ENCODE data around the gene FNDC3B. TPM values are rescaled to one million over a fixed set of nuclear protein-coding genes. Genes with fewer than 3 reads are reported as not detected.

Gene FNDC3B
- total and polyA plus RNA-seq, 4 donors: 13.3 to 175 (median 100) TPM

DNA sequence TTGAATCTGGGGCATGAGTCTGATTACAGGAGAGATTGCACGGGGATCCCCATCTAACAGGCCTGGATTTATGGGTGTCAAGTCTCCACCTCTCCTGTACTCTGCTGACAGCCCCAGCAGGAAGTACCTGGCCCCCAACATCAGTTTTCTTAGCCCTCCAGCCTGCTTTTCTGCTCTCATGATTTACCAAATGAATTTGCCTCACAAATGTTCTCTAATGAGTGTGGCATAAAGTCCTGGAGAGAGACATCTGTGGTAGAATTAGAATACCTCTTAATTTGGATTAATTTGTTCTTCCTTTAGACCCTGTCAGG lies 60.1 kb downstream of the FNDC3B start:
- Histone ChIP-seq H3K27me3 (ENCODE audit: control insufficient read depth in 3 of 3, insufficient read depth in 3 of 3, low read length in 2 of 3) (no peaks in the 10 kb centered on the region), H3K36me3 (ENCODE audit: control insufficient read depth in 4 of 4, insufficient read depth in 4 of 4, low read length in 4 of 4) (no peaks in the 10 kb centered on the region), H3K4me1 (ENCODE audit: control insufficient read depth in 5 of 5, insufficient read depth in 5 of 5, low read length in 5 of 5) (peaks cover 6 to 29% (median 10%) of the 10 kb centered on the region in 5 donors), H3K27ac (ENCODE audit: low read depth in 1 of 2, low read length in 1 of 2) (peak overlapping the region in 1 of 2 donors; percentile 33), H3K9ac (ENCODE audit: insufficient read depth in 1 of 2, low read length in 2 of 2) (no peak overlapping the region), H3K4me3 (no peak overlapping the region), H3K9me3 (ENCODE audit: control insufficient read depth in 4 of 4, insufficient read depth in 3 of 4, low read length in 3 of 4) (no peaks in the 10 kb centered on the region)
- TF ChIP-seq, protein P1, sequence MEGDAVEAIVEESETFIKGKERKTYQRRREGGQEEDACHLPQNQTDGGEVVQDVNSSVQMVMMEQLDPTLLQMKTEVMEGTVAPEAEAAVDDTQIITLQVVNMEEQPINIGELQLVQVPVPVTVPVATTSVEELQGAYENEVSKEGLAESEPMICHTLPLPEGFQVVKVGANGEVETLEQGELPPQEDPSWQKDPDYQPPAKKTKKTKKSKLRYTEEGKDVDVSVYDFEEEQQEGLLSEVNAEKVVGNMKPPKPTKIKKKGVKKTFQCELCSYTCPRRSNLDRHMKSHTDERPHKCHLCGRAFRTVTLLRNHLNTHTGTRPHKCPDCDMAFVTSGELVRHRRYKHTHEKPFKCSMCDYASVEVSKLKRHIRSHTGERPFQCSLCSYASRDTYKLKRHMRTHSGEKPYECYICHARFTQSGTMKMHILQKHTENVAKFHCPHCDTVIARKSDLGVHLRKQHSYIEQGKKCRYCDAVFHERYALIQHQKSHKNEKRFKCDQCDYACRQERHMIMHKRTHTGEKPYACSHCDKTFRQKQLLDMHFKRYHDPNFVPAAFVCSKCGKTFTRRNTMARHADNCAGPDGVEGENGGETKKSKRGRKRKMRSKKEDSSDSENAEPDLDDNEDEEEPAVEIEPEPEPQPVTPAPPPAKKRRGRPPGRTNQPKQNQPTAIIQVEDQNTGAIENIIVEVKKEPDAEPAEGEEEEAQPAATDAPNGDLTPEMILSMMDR (IDR thresholded peaks at IDR 0.05; ENCODE audit: control extremely low read depth, extremely low read depth): no peak
- 28 to 30% methylated on average over 1 of the region's 1 CpG for WGBS, 2 donors
- ATAC-seq (ENCODE audit: insufficient read depth, low FRiP score) (no peak), DNase-seq (no peak)

DNA sequence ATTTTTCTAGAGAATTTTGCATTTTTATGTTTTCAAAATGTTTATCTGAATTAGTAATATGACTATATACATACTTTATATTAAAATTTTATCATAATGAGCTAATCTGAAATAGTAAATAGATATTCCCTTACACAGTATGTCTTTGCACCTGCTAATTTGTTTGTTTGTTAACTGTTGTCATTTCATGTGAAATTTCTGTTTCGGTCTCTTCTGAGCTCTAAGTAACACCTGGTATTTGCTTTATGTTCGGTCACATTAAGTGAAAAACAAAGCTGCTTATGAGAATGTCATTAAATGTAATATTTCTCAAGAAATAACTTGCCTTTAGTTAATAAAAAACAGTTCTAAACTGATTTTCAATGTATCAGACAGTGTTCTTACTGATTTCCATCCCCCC lies 61.1 kb downstream of the FNDC3B start:
- H3K4me3 ChIP-seq: no peak overlapping the region
- H3K27ac ChIP-seq (ENCODE audit: low read depth in 1 of 2, low read length in 1 of 2): no peak overlapping the region
- ATAC-seq (ENCODE audit: insufficient read depth, low FRiP score): no peak
- no peaks in the 10 kb centered on the region for H3K9me3 ChIP-seq (ENCODE audit: control insufficient read depth in 4 of 4, insufficient read depth in 3 of 4, low read length in 3 of 4)
- peaks cover 5 to 36% (median 12%) of the 10 kb centered on the region in 5 donors for H3K4me1 ChIP-seq (ENCODE audit: control insufficient read depth in 5 of 5, insufficient read depth in 5 of 5, low read length in 5 of 5)
- H3K27me3 ChIP-seq (ENCODE audit: control insufficient read depth in 3 of 3, insufficient read depth in 3 of 3, low read length in 2 of 3): no peaks in the 10 kb centered on the region
- no peaks in the 10 kb centered on the region for H3K36me3 ChIP-seq (ENCODE audit: control insufficient read depth in 4 of 4, insufficient read depth in 4 of 4, low read length in 4 of 4)
- no peak for DNase-seq
- TF ChIP-seq, protein P1 (IDR thresholded peaks at IDR 0.05; ENCODE audit: control extremely low read depth, extremely low read depth): no peak
- 89 to 95% methylated on average over 2 of the region's 2 CpGs for WGBS, 2 donors
- H3K9ac ChIP-seq (ENCODE audit: insufficient read depth in 1 of 2, low read length in 2 of 2): no peak overlapping the region

DNA sequence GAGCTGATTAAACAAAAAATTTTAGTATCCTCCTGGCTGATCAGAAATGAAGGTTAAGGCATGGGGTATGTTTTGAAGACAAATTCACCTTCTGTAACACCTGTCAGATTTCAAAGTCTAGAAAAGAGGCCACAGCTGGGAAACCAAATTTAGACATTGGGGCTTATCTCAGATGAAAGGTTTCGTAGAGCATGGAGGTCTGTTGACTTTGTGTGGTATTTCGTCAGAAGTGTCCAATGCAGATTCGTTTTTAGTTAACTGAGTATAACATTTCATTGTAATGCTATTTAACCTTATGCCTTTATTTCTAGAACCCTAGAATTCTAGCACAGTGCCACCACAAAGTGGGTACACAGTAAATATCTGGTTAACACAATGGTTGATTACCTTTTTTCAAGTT lies 61.7 kb downstream of the FNDC3B start:
- Histone ChIP-seq H3K4me3 (no peak overlapping the region), H3K27me3 (ENCODE audit: control insufficient read depth in 3 of 3, insufficient read depth in 3 of 3, low read length in 2 of 3) (no peaks in the 10 kb centered on the region), H3K4me1 (ENCODE audit: control insufficient read depth in 5 of 5, insufficient read depth in 5 of 5, low read length in 5 of 5) (peaks cover 6 to 36% (median 12%) of the 10 kb centered on the region in 5 donors), H3K9ac (ENCODE audit: insufficient read depth in 1 of 2, low read length in 2 of 2) (no peak overlapping the region), H3K9me3 (ENCODE audit: control insufficient read depth in 4 of 4, insufficient read depth in 3 of 4, low read length in 3 of 4) (no peaks in the 10 kb centered on the region), H3K36me3 (ENCODE audit: control insufficient read depth in 4 of 4, insufficient read depth in 4 of 4, low read length in 4 of 4) (no peaks in the 10 kb centered on the region), H3K27ac (ENCODE audit: low read depth in 1 of 2, low read length in 1 of 2) (no peak overlapping the region)
- ATAC-seq (ENCODE audit: insufficient read depth, low FRiP score) (no peak), DNase-seq (no peak)
- WGBS, 2 donors: 59 to 60% methylated on average over 3 of the region's 3 CpGs
- TF ChIP-seq, protein P1 (IDR thresholded peaks at IDR 0.05; ENCODE audit: control extremely low read depth, extremely low read depth): no peak

Data from lung (tissue), 12 donors.